GM23248 (cell line): ENCODE data around the gene PTGFRN.

ENCODE experiments used
- EZH2 ChIP-seq: fragments of 200-600 bp; sonication (generic); IDR thresholded peaks from 2 replicates; pipeline ENCODE4 v1.6.1; 2018; ENCODE audit warnings: antibody characterized with exemption, mild to moderate bottlenecking; ENCODE audit not compliant: insufficient read depth, poor library complexity, severe bottlenecking
- EZH2phosphoT487 ChIP-seq: fragments of 200-600 bp; sonication (generic); IDR thresholded peaks from 2 replicates; pipeline ENCODE4 v1.6.1; 2018; ENCODE audit warnings: antibody characterized with exemption, moderate library complexity, mild to moderate bottlenecking, low read depth; ENCODE audit not compliant: insufficient read depth

- TF ChIP-seq EZH2phosphoT487 (no peak), EZH2 (no peak)
Measured at GRCh38 chr1:116880917-116881316, 28.8 kb upstream of the PTGFRN start.
